WTC11 (cell line): ENCODE measurements around the gene KITLG. TPM values are rescaled to one million over a fixed set of nuclear protein-coding genes. Genes with fewer than 3 reads are reported as not detected.

Experiments used
- ATAC-seq: fragments of 200-7000 bp; cut with Tn5 transposase; 2 replicates; pipeline ENCODE4 v1.10.0; 2021; ENCODE audit warnings: mild to moderate bottlenecking, moderate library complexity
- CTCF ChIA-PET: fragments of 300-600 bp; sonication (Branson Sonifier 250); formaldehyde crosslinking; loops from one replicate; lab custom pipeline; 2021; ENCODE audit warnings: antibody characterized with exemption; lab: Charles Lee
- POLR2A ChIA-PET: fragments of 350-600 bp; sonication (Branson Sonifier 250); formaldehyde crosslinking; loops from one replicate; lab custom pipeline; 2021; ENCODE audit warnings: antibody characterized with exemption; lab: Charles Lee
- DNase-seq: peaks from one replicate; pipeline ENCODE4 v3.0.0; 2021; ENCODE audit warnings: low spot score
- H3K27ac Mint-ChIP-seq: 2 replicates; pipeline ENCODE4 v1.8.0; 2021; ENCODE audit warnings: mixed read lengths
- H3K27me3 Mint-ChIP-seq: 2 replicates; pipeline ENCODE4 v1.8.0; 2021; ENCODE audit warnings: low read depth, mild to moderate bottlenecking, moderate library complexity, mixed read lengths
- H3K36me3 Mint-ChIP-seq: 2 replicates; pipeline ENCODE4 v1.8.0; 2021; ENCODE audit warnings: mixed read lengths
- H3K4me1 Mint-ChIP-seq: 2 replicates; pipeline ENCODE4 v1.8.0; 2022; ENCODE audit warnings: mixed read lengths
- H3K4me3 Mint-ChIP-seq: 2 replicates; pipeline ENCODE4 v1.8.0; 2021; ENCODE audit warnings: mild to moderate bottlenecking, moderate library complexity, mixed read lengths
- H3K9me3 Mint-ChIP-seq: 2 replicates; pipeline ENCODE4 v1.8.0; 2021; ENCODE audit warnings: mixed read lengths
- CREM ChIP-seq: sonication (generic); formaldehyde crosslinking; IDR thresholded peaks from 2 replicates; pipeline ENCODE4 v1.8.1; 2022; ENCODE audit warnings: mild to moderate bottlenecking, missing genetic modification reagents, moderate library complexity
- ELF4 ChIP-seq: sonication (generic); formaldehyde crosslinking; IDR thresholded peaks from 2 replicates; pipeline ENCODE4 v1.8.1; 2022; ENCODE audit warnings: low read depth, mild to moderate bottlenecking, moderate library complexity, missing genetic modification reagents
- GABPB1 ChIP-seq: sonication (generic); formaldehyde crosslinking; IDR thresholded peaks from 2 replicates; pipeline ENCODE4 v1.8.1; 2023; ENCODE audit warnings: mild to moderate bottlenecking, missing genetic modification reagents
- IRF2 ChIP-seq: sonication (generic); formaldehyde crosslinking; IDR thresholded peaks from 2 replicates; pipeline ENCODE4 v1.8.0; 2022; ENCODE audit warnings: low read depth, missing genetic modification reagents, borderline replicate concordance
- MXD4 ChIP-seq: fragments of 250-450 bp; sonication (Bioruptor Pico); IDR thresholded peaks from 2 replicates; pipeline ENCODE4 v1.8.0; 2021; ENCODE audit warnings: mild to moderate bottlenecking, moderate library complexity, borderline replicate concordance
- NFYB ChIP-seq: sonication (generic); formaldehyde crosslinking; conservative IDR thresholded peaks from 2 replicates; pipeline ENCODE4 v1.8.0; 2022; ENCODE audit warnings: low read depth, missing genetic modification reagents
- NR3C1 ChIP-seq: sonication (generic); formaldehyde crosslinking; conservative IDR thresholded peaks from 2 replicates; pipeline ENCODE4 v1.8.1; 2023; ENCODE audit warnings: low read depth, mild to moderate bottlenecking, missing genetic modification reagents
- SOX15 ChIP-seq: fragments of 250-450 bp; sonication (Bioruptor Pico); IDR thresholded peaks from 2 replicates; pipeline ENCODE4 v1.9.0; 2021; ENCODE audit warnings: mild to moderate bottlenecking
- TCF7 ChIP-seq: sonication (generic); formaldehyde crosslinking; IDR thresholded peaks from 2 replicates; pipeline ENCODE4 v1.8.0; 2022; ENCODE audit warnings: mild to moderate bottlenecking, low read depth, missing genetic modification reagents, moderate library complexity
- ZNF121 ChIP-seq: sonication (generic); formaldehyde crosslinking; IDR thresholded peaks from 2 replicates; pipeline ENCODE4 v1.8.0; 2023; ENCODE audit warnings: missing genetic modification reagents
- total RNA-seq: library from RNA; stranded (reverse); gene quantifications from 3 replicates; pipeline ENCODE4 v1.2.3, GENCODE V29; 2021
- TF ChIP-seq, protein P1 (sequence below): sonication (generic); formaldehyde crosslinking; IDR thresholded peaks from 2 replicates; pipeline ENCODE4 v1.8.1; 2022; ENCODE audit warnings: missing genetic modification reagents, borderline replicate concordance
- TF ChIP-seq, protein P2 (sequence below): sonication (generic); formaldehyde crosslinking; conservative IDR thresholded peaks from 2 replicates; pipeline ENCODE4 v1.8.1; 2023; ENCODE audit warnings: mild to moderate bottlenecking, low read depth, missing genetic modification reagents, moderate library complexity
- TF ChIP-seq, protein P3 (sequence below): sonication (generic); formaldehyde crosslinking; IDR thresholded peaks from 2 replicates; pipeline ENCODE4 v1.8.0; 2023; ENCODE audit warnings: mild to moderate bottlenecking, missing genetic modification reagents
- TF ChIP-seq, protein P4 (sequence below): sonication (generic); formaldehyde crosslinking; IDR thresholded peaks from 2 replicates; pipeline ENCODE4 v1.8.1; 2023; ENCODE audit warnings: mild to moderate bottlenecking, missing genetic modification reagents, moderate library complexity
- TF ChIP-seq, protein P5 (sequence below): fragments of 250-450 bp; sonication (Bioruptor Pico); IDR thresholded peaks from 2 replicates; pipeline ENCODE4 v1.9.0; 2021; ENCODE audit warnings: mild to moderate bottlenecking
- TF ChIP-seq, protein P6 (sequence below): fragments of 250-450 bp; sonication (Bioruptor Pico); conservative IDR thresholded peaks from 2 replicates; pipeline ENCODE4 v1.9.0; 2021; ENCODE audit warnings: mild to moderate bottlenecking
- TF ChIP-seq, protein P7 (sequence below): fragments of 250-450 bp; sonication (Bioruptor Pico); IDR thresholded peaks from 2 replicates; pipeline ENCODE4 v2.1.2; 2022; ENCODE audit warnings: mild to moderate bottlenecking, moderate library complexity

Gene KITLG
- total RNA-seq, 1 experiment from 2014 or later = 12.5 TPM

DNA sequence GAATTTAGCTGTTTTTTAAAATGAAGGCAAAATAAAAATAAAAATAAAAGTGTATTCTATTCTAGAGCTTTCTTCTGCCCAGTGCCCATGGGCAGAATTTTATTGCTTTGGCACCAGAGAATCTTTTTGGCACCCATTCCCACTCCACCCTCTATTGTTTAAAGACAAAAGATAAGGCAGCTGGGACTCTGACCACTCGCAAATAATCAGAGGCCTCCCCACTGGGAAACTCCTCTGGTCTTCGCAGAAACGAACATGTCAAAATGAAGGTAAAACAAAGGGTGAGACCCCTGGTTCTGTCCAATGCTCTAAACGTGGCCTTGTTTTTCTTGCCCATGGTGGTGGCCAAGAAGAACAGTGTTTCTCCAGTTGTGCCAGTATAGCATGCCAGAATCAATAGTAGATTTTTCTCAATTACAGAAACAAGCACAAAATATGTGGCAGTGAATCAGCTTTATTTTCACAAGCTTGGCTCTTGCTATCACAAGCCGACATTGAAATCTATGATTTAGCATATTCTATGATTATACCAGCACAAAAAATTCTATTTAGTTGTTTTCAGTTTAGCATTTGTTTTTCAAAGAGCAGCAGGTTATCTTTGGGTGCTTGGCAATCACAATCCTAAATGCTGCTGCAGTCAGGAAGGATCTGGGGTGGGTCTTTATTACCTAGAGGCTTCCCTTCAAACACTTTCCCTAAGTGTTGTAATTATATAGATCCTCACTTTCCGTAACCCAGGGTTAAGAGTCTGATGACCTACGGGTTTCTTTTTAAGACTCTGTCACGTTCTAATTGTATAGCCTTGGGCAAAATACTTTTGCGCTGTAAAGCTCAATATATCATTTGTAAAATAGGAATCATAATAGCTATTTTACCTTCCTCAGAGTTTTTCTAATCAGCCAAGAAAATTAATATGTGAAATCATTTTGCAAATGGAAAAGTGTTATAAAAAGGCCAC, 50.5 kb downstream of the KITLG start (continued):
- TF ChIP-seq ZNF121 = no peak
- TF ChIP-seq, protein P1, sequence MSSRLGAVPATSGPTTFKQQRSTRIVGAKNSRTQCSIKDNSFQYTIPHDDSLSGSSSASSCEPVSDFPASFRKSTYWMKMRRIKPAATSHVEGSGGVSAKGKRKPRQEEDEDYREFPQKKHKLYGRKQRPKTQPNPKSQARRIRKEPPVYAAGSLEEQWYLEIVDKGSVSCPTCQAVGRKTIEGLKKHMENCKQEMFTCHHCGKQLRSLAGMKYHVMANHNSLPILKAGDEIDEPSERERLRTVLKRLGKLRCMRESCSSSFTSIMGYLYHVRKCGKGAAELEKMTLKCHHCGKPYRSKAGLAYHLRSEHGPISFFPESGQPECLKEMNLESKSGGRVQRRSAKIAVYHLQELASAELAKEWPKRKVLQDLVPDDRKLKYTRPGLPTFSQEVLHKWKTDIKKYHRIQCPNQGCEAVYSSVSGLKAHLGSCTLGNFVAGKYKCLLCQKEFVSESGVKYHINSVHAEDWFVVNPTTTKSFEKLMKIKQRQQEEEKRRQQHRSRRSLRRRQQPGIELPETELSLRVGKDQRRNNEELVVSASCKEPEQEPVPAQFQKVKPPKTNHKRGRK (CRISPR knock-in tag) = no peak
- no peak for TF ChIP-seq MXD4
- TF ChIP-seq ELF4 (CRISPR knock-in tag) = no peak
- TF ChIP-seq, protein P2, sequence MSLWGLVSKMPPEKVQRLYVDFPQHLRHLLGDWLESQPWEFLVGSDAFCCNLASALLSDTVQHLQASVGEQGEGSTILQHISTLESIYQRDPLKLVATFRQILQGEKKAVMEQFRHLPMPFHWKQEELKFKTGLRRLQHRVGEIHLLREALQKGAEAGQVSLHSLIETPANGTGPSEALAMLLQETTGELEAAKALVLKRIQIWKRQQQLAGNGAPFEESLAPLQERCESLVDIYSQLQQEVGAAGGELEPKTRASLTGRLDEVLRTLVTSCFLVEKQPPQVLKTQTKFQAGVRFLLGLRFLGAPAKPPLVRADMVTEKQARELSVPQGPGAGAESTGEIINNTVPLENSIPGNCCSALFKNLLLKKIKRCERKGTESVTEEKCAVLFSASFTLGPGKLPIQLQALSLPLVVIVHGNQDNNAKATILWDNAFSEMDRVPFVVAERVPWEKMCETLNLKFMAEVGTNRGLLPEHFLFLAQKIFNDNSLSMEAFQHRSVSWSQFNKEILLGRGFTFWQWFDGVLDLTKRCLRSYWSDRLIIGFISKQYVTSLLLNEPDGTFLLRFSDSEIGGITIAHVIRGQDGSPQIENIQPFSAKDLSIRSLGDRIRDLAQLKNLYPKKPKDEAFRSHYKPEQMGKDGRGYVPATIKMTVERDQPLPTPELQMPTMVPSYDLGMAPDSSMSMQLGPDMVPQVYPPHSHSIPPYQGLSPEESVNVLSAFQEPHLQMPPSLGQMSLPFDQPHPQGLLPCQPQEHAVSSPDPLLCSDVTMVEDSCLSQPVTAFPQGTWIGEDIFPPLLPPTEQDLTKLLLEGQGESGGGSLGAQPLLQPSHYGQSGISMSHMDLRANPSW = no peak
- TF ChIP-seq, all 79 proteins: peak for 0

DNA sequence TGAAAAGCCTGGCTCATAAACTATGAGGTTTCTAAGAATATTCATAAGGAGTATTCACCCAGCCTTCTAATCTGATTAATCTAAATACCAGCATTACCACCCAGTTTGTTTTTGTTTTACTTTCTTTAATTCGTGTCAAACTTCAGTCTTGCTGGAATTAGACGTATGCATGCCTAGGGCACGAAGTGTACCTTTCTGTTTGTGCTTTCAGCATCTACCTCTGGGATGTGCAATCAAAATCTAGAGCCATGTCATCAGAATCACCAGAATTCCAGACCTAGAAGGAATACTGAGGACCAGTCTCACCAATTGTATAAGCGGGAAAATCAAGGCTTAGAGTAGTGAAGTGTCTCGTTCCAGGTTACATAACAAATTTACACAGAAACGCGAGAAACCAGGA, 57.3 kb downstream of the KITLG start:
- H3K36me3 Mint-ChIP-seq = peaks cover 8% of the 10 kb centered on the region
- peaks cover 5% of the 10 kb centered on the region; the same call in 1 of the 2 replicates for H3K4me1 Mint-ChIP-seq
- H3K9me3 Mint-ChIP-seq = peaks cover 7% of the 10 kb centered on the region
- TF ChIP-seq IRF2 (CRISPR knock-in tag) (no peak), NR3C1 (no peak)
- TF ChIP-seq, protein P3, sequence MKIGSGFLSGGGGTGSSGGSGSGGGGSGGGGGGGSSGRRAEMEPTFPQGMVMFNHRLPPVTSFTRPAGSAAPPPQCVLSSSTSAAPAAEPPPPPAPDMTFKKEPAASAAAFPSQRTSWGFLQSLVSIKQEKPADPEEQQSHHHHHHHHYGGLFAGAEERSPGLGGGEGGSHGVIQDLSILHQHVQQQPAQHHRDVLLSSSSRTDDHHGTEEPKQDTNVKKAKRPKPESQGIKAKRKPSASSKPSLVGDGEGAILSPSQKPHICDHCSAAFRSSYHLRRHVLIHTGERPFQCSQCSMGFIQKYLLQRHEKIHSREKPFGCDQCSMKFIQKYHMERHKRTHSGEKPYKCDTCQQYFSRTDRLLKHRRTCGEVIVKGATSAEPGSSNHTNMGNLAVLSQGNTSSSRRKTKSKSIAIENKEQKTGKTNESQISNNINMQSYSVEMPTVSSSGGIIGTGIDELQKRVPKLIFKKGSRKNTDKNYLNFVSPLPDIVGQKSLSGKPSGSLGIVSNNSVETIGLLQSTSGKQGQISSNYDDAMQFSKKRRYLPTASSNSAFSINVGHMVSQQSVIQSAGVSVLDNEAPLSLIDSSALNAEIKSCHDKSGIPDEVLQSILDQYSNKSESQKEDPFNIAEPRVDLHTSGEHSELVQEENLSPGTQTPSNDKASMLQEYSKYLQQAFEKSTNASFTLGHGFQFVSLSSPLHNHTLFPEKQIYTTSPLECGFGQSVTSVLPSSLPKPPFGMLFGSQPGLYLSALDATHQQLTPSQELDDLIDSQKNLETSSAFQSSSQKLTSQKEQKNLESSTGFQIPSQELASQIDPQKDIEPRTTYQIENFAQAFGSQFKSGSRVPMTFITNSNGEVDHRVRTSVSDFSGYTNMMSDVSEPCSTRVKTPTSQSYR (CRISPR knock-in tag) = no peak
- no peak for DNase-seq
- CTCF ChIA-PET = no interaction called here
- POLR2A ChIA-PET = no interaction called here
- H3K4me3 Mint-ChIP-seq = no peak overlapping the region
- no peak for ATAC-seq
- H3K27ac Mint-ChIP-seq = no peak overlapping the region
- H3K27me3 Mint-ChIP-seq = no peaks in the 10 kb centered on the region

DNA sequence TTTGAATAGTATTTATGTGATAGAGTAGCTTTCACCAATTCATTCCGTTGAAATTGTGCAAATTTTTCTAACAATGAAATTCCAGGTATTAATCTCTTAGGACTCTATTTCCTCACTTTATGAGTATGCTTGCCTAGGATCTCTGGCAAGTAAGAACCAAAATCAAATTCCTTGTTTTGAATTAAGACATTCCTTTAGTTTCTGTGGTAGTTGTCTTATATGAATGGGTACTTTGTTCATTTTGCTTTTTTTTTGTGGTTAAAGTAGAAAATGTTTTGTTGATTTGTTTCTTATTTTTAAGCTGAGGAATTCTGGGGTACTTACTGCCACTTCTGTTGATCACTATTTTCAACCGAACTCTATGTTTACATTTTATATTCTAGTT, 59.8 kb downstream of the KITLG start:
- CTCF ChIA-PET = no interaction called here
- no peak for DNase-seq
- H3K27ac Mint-ChIP-seq = no peak overlapping the region
- no peaks in the 10 kb centered on the region for H3K9me3 Mint-ChIP-seq
- peaks cover 9% of the 10 kb centered on the region for H3K4me1 Mint-ChIP-seq
- POLR2A ChIA-PET = no interaction called here
- H3K27me3 Mint-ChIP-seq = no peaks in the 10 kb centered on the region
- no peak overlapping the region for H3K4me3 Mint-ChIP-seq
- no peaks in the 10 kb centered on the region for H3K36me3 Mint-ChIP-seq
- no peak for ATAC-seq
- TF ChIP-seq TCF7 (CRISPR knock-in tag) (no peak), NFYB (CRISPR knock-in tag) (no peak), GABPB1 (CRISPR knock-in tag) (no peak), ZNF121 (no peak), CREM (no peak), SOX15 (no peak)
- TF ChIP-seq, protein P4, sequence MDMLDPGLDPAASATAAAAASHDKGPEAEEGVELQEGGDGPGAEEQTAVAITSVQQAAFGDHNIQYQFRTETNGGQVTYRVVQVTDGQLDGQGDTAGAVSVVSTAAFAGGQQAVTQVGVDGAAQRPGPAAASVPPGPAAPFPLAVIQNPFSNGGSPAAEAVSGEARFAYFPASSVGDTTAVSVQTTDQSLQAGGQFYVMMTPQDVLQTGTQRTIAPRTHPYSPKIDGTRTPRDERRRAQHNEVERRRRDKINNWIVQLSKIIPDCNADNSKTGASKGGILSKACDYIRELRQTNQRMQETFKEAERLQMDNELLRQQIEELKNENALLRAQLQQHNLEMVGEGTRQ (CRISPR knock-in tag) = no peak
- TF ChIP-seq, protein P5, sequence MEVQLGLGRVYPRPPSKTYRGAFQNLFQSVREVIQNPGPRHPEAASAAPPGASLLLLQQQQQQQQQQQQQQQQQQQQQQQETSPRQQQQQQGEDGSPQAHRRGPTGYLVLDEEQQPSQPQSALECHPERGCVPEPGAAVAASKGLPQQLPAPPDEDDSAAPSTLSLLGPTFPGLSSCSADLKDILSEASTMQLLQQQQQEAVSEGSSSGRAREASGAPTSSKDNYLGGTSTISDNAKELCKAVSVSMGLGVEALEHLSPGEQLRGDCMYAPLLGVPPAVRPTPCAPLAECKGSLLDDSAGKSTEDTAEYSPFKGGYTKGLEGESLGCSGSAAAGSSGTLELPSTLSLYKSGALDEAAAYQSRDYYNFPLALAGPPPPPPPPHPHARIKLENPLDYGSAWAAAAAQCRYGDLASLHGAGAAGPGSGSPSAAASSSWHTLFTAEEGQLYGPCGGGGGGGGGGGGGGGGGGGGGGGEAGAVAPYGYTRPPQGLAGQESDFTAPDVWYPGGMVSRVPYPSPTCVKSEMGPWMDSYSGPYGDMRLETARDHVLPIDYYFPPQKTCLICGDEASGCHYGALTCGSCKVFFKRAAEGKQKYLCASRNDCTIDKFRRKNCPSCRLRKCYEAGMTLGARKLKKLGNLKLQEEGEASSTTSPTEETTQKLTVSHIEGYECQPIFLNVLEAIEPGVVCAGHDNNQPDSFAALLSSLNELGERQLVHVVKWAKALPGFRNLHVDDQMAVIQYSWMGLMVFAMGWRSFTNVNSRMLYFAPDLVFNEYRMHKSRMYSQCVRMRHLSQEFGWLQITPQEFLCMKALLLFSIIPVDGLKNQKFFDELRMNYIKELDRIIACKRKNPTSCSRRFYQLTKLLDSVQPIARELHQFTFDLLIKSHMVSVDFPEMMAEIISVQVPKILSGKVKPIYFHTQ (CRISPR knock-in tag) = no peak
- TF ChIP-seq, protein P6, sequence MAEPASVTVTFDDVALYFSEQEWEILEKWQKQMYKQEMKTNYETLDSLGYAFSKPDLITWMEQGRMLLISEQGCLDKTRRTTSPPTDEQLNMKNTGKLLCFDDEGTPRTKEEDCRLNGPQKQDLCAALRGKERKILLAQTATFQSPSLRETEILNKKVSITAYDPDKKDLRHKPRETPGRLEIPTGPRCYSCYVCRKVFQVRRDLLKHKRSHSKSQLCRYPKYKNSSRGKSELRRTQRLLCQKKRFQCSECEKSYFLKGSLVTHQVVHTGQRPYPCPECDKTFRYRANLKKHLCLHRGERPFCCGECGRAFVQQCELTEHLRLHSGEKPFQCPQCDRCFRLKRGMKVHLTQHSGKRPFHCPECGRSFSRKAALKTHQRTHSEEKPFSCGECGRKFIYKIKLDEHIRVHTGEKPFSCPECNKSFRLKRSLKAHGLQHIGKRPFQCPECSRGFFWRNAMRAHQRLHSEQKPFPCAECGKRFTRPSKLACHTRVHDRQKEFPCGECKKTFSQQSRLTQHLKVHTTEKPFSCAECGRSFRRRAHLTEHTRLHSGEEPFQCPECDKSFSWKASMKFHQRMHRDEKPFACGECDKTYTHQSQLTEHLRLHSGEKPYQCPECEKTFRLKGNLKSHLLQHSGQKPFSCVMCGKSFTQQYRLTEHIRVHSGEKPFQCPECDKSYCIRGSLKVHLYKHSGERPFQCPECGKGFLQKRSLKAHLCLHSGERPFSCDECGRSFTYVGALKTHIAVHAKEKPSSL (CRISPR knock-in tag) = no peak
- TF ChIP-seq, protein P7, sequence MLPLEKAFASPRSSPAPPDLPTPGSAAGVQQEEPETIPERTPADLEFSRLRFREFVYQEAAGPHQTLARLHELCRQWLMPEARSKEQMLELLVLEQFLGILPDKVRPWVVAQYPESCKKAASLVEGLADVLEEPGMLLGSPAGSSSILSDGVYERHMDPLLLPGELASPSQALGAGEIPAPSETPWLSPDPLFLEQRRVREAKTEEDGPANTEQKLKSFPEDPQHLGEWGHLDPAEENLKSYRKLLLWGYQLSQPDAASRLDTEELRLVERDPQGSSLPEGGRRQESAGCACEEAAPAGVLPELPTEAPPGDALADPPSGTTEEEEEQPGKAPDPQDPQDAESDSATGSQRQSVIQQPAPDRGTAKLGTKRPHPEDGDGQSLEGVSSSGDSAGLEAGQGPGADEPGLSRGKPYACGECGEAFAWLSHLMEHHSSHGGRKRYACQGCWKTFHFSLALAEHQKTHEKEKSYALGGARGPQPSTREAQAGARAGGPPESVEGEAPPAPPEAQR (CRISPR knock-in tag) = no peak
